Measurements from ENCODE around the gene ACP2.
A peak's percentile ranks its signal among the peaks of the same experiment; 100 is the strongest.
"Not testable (repeated sequence)": the region's sequence is repeated elsewhere in the genome, so short reads cannot be mapped to it uniquely, and the experiment has no call there.

The ACP2 gene

GRCh38 chr11:47243454-47243853 lies 5.2 kb downstream of the ACP2 start:
- no peak for DNase-seq (ENCODE audit: low read depth)

DNA sequence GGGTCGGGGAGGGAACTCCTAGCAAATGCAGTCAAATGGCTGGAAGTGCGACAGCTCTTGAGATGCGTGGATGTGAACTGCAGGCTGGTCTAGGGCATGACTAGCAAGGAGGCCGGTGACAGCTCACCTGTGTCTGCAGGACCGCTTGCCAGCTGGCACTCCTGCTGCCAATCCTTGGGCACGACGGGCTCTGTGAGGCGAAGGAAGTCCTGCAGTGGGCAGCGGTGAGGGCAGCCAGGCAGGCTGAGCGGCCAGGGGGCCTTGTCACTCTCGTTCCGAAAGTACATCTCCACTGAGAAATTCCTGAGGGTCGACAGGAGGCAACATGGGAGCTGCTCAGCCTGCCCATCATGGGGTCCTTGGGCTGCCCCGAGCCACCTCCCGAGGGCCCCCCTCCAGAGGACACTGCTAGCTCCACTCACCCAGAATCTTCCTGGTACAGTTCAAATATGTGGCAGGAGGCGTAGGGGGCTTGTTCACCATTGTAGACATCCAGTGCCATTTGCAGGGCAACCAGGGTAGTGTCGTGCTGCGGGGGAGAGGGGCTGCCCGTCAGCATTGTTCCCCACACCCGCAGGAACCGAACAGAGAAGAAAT lies 5.9 kb downstream of the ACP2 start:
- no peak for DNase-seq (ENCODE audit: low read depth)

DNA sequence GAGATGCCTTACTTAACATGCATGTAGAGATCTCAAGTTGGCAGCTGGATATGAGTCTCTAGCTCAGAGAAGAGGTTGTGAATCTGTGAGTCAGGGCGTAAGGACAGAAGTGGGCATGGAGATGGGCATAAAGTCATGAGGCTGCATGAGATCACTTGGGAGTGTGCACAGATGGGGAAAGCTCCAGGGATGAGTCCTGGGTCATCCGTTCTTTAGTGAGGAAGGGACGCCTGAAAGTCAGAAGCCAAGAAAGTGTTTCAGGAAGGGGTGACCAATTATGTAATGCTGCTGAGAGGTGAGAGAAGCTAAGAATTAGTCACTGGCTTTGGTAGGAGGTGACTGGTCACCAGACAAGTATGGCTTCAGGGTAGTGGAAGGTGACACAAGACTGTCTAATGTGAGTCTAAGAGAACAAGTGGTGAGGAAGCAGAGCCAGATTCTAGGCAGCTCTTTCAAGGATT lies 6.7 kb downstream of the ACP2 start:
- DNase-seq (ENCODE audit: low read depth) = no peak

- no peak for DNase-seq (ENCODE audit: low read depth)
Observed at GRCh38 chr11:47239852-47240251, 8.8 kb downstream of the ACP2 start.

- DNase-seq (ENCODE audit: low read depth) = no peak
Observed at GRCh38 chr11:47236482-47236881, 12.1 kb downstream of the ACP2 start.

DNA sequence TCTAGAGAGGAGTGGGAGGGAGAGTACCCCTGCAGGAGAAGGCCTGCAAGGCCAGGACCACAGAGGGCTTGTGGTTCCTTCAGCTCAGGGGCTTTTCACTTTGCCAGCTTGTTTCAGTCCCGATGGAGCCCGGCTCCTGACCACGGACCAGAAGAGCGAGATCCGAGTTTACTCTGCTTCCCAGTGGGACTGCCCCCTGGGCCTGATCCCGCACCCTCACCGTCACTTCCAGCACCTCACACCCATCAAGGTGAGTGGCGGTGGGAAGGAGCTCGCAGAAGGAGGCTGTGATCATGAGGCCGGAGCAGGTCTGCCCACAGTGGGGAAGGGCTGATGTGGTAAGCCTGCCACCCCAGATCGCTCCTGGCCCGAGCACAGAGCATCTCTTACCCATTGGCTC lies 13.5 kb downstream of the ACP2 start:
- DNase-seq (ENCODE audit: low read depth) = no peak

- no peak for DNase-seq (ENCODE audit: low read depth)
Observed at GRCh38 chr11:47234669-47235100, 13.9 kb downstream of the ACP2 start.

DNA sequence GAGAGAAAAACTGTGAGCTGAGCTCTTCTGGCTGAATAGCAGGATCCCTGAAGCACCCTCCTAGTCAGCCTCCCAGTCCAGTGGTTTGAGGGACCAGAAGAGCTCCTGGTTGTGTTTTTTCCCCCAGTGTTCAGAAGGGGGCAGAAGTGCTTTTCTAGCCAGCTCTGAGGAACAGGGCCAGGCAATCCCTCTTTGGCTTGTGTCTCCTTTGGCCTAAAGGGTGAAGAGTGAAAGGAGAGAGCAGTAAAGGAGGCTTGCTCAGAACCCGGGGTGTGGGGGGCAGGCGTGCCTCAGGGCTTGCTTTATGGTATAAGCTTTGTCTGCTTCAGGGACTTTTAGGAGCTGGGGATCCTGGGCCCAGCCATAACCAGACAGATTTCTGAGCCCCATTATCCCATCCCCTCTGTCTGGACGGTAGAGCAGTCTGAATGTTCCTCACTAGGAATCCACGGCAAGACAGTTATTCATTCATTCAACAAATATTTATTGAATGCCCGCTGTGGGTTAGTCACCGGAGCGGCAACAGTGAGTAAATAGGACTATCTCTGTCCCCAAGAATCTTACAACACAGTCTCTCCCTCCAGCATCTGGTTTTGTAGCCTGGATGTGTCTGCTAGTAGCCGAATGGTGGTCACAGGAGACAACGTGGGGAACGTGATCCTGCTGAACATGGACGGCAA lies 14.5 kb downstream of the ACP2 start:
- DNase-seq (ENCODE audit: low read depth) = no peak

- no peak for DNase-seq (ENCODE audit: low read depth)
Observed at GRCh38 chr11:47233051-47233450, 15.6 kb downstream of the ACP2 start.

DNA sequence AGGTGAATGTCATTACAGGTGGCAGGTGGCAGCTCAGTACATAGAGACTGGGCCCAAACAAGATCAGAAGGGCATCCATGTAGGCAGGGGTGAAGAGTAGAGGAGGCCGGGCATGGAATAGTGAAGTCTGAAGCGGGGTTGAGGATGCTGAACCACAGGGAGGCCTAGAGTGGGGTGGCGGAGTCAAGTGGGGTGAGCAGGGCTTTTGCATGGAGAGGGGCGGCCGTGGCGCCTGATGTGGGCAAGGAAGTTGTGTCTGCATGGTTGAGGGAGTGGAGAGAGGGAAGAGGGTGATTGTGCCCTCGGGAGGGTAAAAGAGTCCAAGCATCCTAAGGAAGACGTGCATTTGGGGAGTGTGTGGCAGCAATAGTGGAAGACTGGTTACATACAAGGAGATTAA lies 19.5 kb downstream of the ACP2 start:
- no peak for DNase-seq (ENCODE audit: low read depth)

GRCh38 chr11:47225552-47226400 lies 22.8 kb downstream of the ACP2 start:
- DNase-seq (ENCODE audit: low read depth) = no peak

- no peak for DNase-seq (ENCODE audit: low read depth)
Observed at GRCh38 chr11:47222696-47223095, 25.9 kb downstream of the ACP2 start.

- DNase-seq (ENCODE audit: low read depth) = no peak
Observed at GRCh38 chr11:47220401-47220821, 28.2 kb downstream of the ACP2 start.

DNA sequence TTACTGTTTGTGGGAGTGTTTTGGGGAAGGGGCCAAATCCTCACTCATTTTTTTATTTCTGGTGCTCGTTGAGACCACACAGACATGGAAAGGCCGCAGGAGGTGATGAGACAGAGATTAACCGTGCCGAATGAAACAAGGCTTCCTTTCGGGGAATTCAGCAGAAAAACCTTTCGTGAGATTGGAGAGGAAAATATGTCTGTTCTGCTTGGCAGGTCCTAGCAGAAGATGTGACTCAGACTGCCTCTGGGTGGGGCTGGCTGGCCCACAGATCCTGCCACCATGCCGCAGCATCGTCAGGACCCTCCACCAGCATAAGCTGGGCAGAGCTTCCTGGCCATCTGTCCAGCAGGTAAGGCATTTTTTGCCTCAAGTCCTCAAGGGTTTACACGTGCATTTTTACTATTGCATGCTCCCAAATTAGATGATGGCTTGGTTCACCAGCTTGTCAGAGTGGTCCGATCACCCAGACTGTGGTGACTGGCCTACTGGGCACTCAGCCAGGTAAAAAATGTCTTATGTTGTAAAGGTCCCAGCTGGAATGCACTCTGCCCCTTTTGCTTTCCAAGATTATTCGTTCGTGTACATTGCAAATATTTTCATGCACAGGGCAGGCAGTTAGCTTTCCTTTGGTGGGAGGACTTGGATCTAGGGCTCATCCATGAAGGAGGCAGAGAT lies 32.4 kb downstream of the ACP2 start:
- DNase-seq (ENCODE audit: low read depth) = peak; percentile 42

- DNase-seq (ENCODE audit: low read depth) = no peak
Observed at GRCh38 chr11:47215366-47215910, 33.2 kb downstream of the ACP2 start.

DNA sequence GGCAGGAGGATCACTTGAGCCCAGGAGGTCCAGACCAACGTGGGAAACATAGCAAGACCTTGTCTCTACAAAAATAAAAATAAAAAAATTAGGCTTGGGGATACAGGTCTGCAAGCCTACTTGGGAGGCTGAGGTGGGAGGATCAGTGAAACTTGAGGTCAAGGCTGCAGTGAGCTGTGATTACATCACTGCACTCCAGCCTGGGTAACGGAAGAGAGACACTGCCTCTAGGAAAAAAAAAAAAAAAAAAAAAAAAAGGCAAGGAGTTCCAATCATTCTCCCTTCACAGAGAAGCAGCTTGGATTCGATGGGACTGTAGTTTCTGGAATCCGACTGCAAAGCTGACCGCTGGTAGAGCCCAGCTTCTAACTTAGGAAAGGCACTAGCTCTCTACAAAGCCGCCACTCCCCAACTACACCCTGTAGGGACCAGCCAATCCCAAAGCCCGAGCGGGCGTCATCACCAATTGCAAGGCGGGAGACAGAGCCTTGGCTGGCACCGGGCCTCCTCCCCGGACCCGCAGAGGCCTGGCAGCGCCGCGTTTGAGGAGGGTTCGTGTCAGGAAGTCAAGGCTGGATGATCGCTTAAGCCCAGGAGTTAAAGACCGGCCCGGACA lies 34.6 kb downstream of the ACP2 start:
- peak; percentile 73 for DNase-seq (ENCODE audit: low read depth)

DNA sequence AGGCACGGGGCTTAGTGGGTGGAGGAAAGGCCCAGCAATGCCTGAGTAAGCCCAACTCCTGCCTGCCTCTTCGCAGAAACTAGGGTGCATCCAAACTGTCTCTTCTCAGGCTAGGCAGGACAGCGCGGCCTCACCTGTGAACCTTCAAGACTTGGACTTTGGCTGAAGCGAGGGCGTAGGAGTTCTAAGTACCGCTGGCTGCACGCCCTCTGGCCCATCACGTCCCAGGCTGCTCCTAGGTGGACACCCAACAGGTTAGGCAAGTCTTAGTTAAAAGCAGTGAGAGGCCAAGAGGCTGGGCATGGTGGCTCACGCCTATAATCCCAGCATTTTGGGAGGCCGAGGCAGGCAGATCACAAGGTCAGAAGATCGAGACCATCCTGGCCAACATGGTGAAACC lies 35.7 kb downstream of the ACP2 start:
- DNase-seq (ENCODE audit: low read depth) = no peak

DNA sequence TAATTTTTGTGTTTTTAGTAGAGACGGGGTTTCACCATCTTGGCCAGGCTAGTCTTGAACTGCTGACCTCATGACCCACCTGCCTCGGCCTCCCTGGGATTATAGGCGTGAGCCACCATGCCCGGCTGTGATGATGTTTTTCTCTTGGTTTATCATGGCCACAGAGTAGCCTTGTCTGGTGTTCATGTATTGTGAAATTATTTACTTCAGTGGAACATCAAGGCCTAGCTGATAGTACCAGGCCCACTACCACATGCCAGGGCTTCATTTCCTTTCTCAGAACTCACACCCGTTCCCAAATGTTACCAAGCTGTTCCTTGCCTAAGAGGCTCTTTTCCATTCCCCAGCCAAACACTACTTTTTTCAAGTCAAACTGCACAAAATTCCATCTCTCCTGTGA lies 40.0 kb downstream of the ACP2 start:
- no peak for DNase-seq (ENCODE audit: low read depth)

DNA sequence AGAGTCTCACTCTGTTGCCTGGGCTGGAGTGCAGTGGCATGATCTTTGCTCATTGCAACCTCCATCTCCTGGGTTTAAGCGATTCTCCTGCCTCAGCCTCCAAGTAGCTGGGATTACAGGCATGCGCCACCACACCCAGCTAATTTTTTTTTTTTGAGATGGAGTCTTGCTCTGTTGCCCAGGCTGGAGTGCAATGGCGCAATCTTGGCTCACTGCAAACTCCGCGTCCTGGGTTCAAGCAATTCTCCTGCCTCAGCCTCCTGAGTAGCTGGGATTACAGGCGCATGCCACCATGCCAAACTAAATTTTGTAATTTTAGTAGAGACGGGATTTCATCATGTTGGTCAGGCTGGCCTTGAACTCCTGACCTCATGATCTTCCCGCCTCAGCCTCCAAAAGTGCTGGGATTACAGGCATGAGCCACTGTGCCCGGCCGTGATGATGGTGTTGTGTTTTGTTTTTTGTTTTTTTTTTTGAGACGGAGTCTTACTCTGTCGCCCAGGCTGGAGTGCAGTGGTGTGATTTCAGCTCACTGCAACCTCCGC lies 40.5 kb downstream of the ACP2 start:
- not testable (repeated sequence) for DNase-seq (ENCODE audit: low read depth)

DNA sequence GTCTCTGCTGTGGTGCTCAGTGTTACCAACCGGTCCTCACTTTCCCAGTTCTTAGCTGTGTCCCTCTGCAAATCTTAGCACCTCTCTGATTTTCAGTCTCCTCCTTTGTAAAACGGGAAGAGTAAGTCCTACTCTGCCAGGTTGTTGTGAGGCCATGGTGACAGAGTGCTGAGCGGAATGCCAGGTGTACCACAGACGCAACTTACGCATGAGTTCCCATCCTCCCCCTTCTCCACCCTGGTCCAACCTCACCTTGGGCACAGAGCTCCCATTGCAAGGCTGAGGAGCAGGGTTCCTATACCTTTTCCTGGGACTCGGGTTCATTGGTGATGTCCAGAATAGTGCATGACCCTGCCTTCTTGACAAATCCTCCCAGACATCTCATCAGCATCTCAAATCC lies 41.2 kb downstream of the ACP2 start:
- no peak for DNase-seq (ENCODE audit: low read depth)

DNA sequence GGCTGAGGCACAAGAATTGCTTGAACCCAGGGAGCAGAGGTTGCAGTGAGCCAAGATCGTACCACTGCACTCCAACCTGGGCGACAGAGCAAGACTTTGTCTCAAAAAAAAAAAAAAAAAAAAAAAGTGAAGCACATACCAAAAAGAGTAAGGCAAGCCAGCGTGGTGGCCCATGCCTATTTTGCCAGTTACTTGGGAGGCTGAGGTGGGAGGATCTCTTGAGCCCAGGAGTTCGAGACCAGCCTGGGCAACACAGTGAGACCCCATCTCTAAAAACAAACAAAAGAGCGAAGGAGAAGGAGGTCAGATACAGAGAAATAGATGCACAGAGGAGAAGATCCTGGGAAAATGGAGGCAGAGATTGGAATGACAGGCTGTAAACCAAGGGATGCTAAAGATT lies 42.0 kb downstream of the ACP2 start:
- DNase-seq (ENCODE audit: low read depth) = not testable (repeated sequence)

Measured in stimulated activated CD8-positive, alpha-beta memory T cell treated with anti-CD3 and anti-CD28 coated beads, Interleukin-12 subunit alpha, Interleukin-12 subunit beta, amount 100 ng/mL, for 1 hour (primary cell).